ENCODE measurements around the gene NOL6.
A peak's percentile ranks its signal among the peaks of the same experiment; 100 is the strongest.
"Not testable (repeated sequence)": the region's sequence is repeated elsewhere in the genome, so short reads cannot be mapped to it uniquely, and the experiment has no call there.

NOL6 gene

DNA sequence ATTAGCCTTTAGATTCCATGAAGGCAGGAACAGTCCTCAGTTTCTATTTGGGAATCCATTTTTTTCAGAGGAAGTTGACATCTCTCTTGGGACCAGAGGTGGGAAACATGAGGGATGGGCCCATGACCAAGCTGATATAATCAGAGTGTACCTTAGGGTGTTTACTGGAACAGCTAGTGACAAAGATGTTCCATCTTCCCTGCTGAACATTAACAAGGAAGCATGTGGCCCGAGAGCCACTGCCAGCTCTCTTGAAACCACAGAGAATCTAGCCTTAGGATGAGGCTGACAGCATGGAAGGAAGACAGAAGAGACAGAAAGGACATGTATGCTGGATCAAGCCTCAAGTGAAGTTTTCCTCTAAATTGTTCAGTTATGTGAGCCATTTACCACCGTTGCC is 42.3 kb downstream of the NOL6 start:
- no peak for DNase-seq (ENCODE audit: low read depth, low spot score)

DNA sequence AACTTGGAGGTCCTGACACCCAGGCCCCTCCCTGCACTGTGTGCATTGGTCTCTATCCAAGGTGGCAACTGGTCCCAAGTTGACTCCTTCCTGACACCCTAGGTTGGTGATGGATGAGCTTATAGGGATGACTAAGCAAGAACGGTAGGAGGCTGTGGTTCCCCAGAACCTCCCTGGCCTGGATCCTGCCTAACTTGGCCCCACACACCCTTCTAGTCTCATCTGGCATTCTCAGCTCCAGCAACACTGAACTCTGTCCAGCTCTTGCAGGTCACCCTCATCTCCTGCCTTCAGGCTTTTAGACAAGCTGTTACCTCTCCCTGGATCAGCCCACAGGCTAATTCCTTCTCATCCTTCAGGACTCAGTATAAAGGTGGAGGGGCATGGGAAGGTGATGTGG is 42.8 kb downstream of the NOL6 start:
- DNase-seq (ENCODE audit: low read depth, low spot score): no peak

DNA sequence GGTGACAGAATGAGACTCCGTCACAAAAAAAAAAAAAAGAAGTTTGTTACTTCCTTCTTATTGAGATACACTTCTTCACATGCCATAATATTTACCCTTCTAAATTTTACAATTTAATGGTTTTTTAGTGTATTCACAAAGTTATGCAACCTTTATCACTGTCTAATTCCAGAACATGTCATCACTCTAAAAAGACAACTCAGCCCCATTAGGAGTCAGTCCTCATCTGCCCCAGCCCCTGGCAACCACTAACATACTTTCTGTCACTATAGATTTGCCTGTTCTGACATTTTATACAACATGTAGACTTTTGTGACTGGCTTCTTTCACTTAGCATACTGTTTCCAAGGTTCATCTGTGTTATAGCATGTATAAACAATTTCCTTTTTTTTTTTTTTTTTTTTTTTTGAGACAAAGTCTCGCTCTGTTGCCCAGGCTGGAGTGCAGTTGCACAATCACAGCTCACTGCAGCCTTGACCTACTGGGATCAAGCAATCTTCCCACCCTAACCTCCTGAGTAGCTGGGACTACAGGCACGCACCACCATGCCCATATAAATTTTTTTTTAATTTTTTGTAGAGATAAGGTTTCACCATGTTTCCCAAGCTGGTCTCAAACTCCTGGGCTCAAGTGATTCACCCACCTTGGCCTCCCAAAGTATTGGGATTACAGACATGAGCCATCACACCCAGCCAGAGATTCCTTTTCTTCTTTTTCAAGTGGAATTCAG is 44.3 kb downstream of the NOL6 start:
- DNase-seq (ENCODE audit: low read depth, low spot score): no peak

DNA sequence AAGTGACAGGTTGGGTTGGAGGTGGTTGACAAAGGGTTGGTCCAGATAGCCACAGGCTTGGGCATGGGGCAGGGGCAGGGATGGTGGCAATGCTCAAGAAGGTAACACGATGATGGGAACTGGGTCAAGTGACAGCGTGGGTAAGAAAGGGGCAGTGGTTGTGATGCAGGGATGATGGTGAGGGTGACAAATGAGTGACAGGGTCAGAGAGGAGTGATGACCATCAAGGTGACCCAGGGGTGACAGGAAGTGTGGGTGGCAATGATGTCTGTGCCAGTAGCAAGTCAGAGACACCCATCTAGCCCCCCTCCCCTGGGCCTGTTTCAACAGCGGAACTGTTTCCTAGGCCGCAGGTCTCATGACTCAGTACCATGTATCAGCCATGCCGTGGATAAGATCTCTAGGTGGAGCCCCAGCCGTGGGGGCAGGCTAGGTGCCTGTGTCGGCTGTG is 46.9 kb downstream of the NOL6 start:
- no peak for DNase-seq (ENCODE audit: low read depth, low spot score)

DNA sequence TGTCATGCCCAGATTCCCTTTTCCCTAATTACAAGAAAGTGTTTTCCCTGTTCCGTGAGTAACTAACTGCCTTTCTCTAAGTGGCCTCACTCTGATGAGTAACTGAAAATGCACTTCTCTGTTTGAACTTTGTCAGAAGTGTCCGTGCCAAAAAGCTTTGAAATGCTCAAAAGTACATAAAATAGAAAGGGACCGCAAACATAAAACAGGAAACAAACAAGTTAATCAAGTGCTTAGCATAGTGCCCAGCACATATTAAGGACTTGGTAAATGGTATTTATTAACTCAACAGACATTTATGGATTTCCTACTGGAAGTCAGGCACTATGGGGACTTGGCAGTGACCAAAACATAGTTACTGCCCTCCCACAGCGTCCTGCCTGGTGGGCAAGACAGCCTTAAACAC is 48.6 kb downstream of the NOL6 start:
- DNase-seq (ENCODE audit: low read depth, low spot score): no peak

DNA sequence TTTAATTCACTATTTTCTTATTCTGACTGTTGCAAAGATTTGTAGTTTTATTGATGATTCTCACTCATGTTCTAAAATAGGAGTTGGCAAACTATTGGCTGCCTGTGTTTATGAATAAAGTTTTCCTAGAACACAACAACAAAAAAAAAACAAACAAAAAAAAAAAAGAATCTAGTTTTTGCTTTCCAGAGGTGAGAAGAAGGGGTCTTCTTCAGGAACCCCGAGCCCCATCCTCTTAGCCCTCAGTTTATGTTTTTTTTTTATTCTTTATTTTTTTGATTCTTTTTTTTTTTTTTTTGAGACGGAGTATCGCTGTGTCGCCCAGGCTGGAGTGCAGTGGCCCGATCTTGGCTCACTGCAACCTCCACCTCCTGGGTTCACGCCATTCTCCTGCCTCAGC is 49.2 kb downstream of the NOL6 start:
- not testable (repeated sequence) for DNase-seq (ENCODE audit: low read depth, low spot score)

DNA sequence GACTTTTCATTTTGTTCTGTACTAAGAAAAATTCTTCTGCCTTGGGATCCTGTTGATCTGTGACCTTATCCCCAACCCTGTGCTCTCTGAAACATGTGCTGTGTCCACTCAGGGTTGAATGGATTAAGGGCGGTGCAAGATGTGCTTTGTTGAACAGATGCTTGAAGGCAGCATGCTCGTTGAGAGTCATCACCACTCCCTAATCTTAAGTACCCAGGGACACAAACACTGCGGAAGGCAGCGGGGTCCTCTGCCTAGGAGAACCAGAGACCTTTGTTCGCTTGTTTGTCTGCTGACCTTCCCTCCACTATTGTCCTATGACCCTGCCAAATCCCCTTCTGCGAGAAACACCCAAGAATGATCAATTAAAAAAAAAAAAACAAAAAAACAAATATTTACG is 49.7 kb downstream of the NOL6 start:
- not testable (repeated sequence) for DNase-seq (ENCODE audit: low read depth, low spot score)

DNA sequence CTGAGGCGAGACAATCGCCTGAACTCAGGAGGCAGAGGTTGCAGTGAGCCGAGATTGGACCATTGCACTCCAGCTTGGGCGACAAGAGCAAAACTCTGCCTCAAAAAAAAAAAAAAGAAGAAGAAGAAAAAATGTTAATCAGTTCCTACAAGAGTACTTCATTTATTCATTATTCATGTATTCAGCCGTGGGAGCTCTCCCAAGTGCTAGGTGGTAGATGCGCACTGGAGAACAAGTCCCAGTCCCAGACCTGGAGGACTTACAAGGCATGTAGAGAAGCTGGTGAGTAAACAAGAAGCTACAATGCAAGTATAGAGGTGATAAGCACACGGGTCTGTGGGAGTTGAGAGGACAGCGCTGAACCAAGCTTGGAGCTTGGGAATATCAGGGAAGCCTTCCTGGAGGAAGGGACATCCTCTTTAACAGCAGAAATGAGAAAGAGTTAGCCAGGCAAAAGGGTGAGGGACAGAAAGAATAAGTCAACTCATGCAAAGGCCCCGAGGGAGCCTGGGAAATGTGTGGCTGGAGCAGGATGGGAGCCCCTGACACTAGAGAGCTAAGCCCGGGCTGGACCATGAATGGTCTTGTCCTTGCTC is 53.9 kb downstream of the NOL6 start:
- DNase-seq (ENCODE audit: low read depth, low spot score): no peak

DNA sequence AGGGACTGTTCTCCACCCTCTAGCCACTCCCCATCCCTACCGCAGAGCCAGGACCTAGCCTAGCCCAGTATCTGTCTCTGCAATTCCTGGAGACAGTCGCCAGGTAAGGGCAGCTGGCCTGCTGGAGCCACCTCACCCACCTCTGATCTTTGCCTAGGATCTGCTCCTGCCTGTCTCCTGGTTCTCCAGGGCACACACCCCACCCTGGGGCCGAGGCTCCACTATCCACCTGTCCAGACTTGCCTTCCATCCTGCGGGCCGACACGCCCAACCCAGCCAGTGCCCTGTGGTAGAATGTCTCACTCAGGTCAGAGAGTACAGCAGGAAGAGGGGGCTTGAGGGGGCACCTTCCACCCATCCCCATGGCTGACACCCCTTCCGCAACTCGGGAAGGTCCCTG is 55.6 kb downstream of the NOL6 start:
- no peak for DNase-seq (ENCODE audit: low read depth, low spot score)

DNA sequence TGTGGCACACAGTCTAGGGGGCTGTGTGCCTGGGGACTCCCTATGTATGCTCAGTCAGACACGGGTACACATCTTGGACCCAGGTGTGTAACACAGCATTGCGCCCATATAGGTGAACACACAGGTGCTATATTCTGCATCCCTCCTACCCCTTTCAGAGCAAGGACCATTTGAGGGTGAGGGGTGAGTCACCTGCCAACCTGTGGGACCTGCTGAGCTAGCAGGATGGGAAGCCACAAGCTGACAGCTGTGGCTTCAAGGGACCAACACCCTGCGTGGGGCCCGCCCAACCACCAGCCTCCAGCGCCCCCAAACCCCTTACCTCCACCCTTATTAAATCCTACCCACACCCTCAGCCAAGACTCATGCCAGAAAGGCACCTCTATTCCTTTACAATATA is 56.7 kb downstream of the NOL6 start:
- DNase-seq (ENCODE audit: low read depth, low spot score): no peak

DNA sequence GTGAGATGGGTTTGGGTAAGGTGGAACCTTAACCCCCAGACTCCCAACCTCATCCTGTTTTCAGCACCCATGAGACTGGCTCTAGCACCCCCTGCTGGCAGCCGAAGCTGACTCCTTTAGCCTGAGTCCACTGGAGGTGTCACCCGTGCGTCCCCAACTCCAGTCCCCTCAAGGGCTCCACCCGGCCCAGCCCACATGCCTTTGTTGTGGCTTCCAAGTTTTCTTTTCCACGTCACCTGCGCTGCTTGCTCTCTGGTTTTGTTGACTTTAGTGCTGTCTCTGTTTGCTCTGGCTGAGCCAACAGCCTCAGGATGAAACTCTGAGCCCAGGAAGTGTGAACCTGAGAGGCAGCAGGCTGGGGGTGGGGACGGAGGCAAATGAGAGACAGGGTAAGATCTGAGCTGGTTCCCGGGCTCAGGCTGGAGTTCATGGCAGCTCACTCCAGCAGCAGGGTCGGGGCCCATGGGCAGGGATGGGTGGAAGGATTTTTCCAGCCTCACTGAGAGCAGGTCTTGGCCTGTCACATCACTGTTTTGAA is 58.2 kb downstream of the NOL6 start:
- DNase-seq (ENCODE audit: low read depth, low spot score): peak; percentile 86

DNA sequence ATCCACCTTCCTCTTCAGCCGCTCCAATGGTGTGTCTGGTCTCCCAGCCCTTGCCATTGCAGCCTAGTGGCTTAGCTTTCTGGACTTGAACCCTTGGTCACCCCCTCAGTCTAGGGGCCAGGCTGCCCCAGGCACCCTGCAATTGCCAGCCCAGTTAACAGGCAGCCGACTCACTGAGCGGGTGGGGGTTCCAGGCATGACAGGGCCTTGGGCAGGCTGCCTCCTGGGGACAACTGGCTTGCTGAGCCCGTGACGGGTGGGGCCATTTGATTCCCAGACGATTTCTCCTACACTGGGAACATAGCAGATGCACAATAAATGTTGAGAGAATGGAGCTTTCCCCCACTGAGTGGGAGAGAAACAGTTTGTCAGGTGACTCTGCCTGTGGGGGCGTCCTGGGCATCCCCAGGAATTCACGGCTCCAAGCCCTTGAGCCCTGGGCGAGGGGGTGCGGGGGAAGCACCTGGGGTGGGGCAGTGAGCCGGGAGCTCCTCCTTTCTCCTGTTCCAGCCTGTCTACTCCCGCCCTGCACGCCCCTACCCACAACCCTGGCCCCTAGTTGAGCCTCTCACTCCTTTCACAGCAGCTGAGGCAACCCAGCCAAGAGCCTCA is 58.7 kb downstream of the NOL6 start:
- DNase-seq (ENCODE audit: low read depth, low spot score): no peak

DNA sequence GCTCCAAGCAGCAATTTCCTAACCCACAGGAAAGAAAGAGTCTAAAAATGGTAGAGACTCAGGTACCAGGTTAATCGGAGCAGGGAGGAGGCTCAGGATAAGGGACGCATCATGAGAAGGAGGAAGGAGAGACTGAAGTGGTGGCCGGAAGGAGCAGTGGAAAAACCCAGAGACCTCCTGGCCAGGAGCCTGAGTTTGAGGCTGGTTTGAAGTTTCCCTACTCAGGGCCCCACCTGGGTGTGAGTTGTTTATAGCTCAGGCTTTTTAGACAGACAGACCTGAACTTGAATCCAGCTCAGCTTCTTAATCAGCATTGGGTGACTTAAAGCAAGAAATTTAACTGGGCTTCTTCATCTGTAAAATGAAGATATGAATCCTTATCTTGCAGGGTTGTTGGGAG is 59.5 kb downstream of the NOL6 start:
- DNase-seq (ENCODE audit: low read depth, low spot score): no peak
